WTC11 (cell line): ENCODE results near the gene ZNF503.
"Not testable (repeated sequence)": the region's sequence is repeated elsewhere in the genome, so short reads cannot be mapped to it uniquely, and the experiment has no call there.

Experiments
- NR3C1 ChIP-seq: sonication (generic); formaldehyde crosslinking; conservative IDR thresholded peaks from 2 replicates; pipeline ENCODE4 v1.8.1; 2023; ENCODE audit warnings: low read depth, mild to moderate bottlenecking, missing genetic modification reagents
- TF ChIP-seq, protein P1 (sequence below): fragments of 200-600 bp; IDR thresholded peaks from 2 replicates; pipeline ENCODE4 v1.8.0; 2022; ENCODE audit warnings: antibody characterized with exemption

DNA sequence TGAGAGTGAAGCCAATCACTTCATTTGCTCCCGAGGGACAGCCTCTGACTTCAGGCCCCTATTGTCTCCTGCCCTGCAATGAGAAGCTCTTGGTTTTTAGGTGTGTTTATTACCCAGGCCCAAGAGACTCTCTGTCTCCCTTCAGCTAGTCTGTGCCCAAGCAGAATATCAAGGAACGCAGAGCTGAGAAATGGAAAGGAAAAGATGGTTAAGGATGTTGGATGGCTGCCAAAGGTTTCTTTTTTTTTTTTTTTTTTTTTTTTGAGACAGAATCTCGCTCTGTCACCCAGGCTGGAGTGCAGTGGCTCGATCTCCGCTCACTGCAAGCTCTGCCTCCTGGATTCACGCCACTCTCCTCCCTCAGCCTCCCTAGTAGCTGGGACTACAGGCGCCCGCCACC, 41.7 kb downstream of the ZNF503 start:
- TF ChIP-seq, protein P1, sequence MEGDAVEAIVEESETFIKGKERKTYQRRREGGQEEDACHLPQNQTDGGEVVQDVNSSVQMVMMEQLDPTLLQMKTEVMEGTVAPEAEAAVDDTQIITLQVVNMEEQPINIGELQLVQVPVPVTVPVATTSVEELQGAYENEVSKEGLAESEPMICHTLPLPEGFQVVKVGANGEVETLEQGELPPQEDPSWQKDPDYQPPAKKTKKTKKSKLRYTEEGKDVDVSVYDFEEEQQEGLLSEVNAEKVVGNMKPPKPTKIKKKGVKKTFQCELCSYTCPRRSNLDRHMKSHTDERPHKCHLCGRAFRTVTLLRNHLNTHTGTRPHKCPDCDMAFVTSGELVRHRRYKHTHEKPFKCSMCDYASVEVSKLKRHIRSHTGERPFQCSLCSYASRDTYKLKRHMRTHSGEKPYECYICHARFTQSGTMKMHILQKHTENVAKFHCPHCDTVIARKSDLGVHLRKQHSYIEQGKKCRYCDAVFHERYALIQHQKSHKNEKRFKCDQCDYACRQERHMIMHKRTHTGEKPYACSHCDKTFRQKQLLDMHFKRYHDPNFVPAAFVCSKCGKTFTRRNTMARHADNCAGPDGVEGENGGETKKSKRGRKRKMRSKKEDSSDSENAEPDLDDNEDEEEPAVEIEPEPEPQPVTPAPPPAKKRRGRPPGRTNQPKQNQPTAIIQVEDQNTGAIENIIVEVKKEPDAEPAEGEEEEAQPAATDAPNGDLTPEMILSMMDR: not testable (repeated sequence)
- TF ChIP-seq NR3C1 (CRISPR knock-in tag): not testable (repeated sequence)
